ENCODE measurements around the gene SART1. TPM values are rescaled to one million over a fixed set of nuclear protein-coding genes. Genes with fewer than 3 reads are reported as not detected.

The SART1 gene
- total RNA-seq, 4 donors from 2014 or later: 12.0 to 55.2 (median 33.3) TPM

DNA sequence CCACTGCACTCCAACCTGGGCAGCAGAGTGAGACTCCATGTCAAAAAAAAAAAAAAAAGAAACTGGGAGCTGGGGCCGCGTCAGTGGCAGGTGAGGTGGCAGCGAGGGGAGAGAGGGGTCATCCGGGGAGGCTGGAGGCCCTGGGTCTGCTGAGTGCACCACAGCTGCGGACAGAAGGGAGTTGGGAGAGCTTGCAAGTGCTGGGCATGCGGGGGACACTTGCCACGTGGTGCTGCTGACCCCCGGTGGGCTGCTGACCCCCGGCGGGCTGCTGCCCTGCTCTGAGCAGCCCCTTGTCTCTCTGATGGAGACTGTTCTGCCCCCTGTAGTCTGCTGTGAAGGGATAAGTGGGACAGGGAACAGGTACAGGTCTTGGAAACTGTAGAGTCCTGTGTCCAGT, 39.7 kb upstream of the SART1 start:
- no peak overlapping the region for H3K27ac ChIP-seq
- H3K4me3 ChIP-seq: no peak overlapping the region
- TF ChIP-seq, protein P1, sequence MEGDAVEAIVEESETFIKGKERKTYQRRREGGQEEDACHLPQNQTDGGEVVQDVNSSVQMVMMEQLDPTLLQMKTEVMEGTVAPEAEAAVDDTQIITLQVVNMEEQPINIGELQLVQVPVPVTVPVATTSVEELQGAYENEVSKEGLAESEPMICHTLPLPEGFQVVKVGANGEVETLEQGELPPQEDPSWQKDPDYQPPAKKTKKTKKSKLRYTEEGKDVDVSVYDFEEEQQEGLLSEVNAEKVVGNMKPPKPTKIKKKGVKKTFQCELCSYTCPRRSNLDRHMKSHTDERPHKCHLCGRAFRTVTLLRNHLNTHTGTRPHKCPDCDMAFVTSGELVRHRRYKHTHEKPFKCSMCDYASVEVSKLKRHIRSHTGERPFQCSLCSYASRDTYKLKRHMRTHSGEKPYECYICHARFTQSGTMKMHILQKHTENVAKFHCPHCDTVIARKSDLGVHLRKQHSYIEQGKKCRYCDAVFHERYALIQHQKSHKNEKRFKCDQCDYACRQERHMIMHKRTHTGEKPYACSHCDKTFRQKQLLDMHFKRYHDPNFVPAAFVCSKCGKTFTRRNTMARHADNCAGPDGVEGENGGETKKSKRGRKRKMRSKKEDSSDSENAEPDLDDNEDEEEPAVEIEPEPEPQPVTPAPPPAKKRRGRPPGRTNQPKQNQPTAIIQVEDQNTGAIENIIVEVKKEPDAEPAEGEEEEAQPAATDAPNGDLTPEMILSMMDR (IDR thresholded peaks at IDR 0.05 in 4 of 5, conservative IDR thresholded peaks at IDR 0.05 in 1 of 5): no peak
- no peak for TF ChIP-seq POLR2A (IDR thresholded peaks at IDR 0.05)
- H3K4me1 ChIP-seq: peaks cover 22 to 27% of the 10 kb centered on the region in 2 donors
- peaks cover 0 to 26% of the 10 kb centered on the region in 2 donors for H3K36me3 ChIP-seq
- H3K9me3 ChIP-seq: no peaks in the 10 kb centered on the region
- intact Hi-C loops (cut with DNase I; ENCODE audit: low total_unique reads) (no loop called here), in situ Hi-C loops (cut with MboI; ENCODE audit: low sequenced_read_pairs in 4 of 4) (no loop called here)
- DNase-seq: no peak
- ATAC-seq: no peak
- H3K27me3 ChIP-seq: no peaks in the 10 kb centered on the region

GRCh38 chr11:65922565-65922964, 39.0 kb upstream of the SART1 start:
- intact Hi-C loops (cut with DNase I; ENCODE audit: low total_unique reads): no loop called here
- in situ Hi-C loops (cut with MboI; ENCODE audit: low sequenced_read_pairs in 4 of 4): no loop called here
- ATAC-seq (no peak), DNase-seq (no peak)
- TF ChIP-seq POLR2A (IDR thresholded peaks at IDR 0.05): no peak
- TF ChIP-seq, protein P1 (IDR thresholded peaks at IDR 0.05 in 4 of 5, conservative IDR thresholded peaks at IDR 0.05 in 1 of 5): no peak
- Histone ChIP-seq H3K9me3 (no peaks in the 10 kb centered on the region), H3K4me3 (no peak overlapping the region), H3K36me3 (peaks cover 0 to 26% of the 10 kb centered on the region in 2 donors), H3K27me3 (no peaks in the 10 kb centered on the region), H3K27ac (no peak overlapping the region), H3K4me1 (peaks cover 15 to 21% of the 10 kb centered on the region in 2 donors)

- in situ Hi-C loops (cut with MboI; ENCODE audit: low sequenced_read_pairs in 4 of 4): no loop called here
- Histone ChIP-seq H3K4me3 (no peak overlapping the region), H3K4me1 (peaks cover 4 to 7% of the 10 kb centered on the region in 2 donors), H3K27ac (no peak overlapping the region), H3K9me3 (no peaks in the 10 kb centered on the region), H3K27me3 (no peaks in the 10 kb centered on the region), H3K36me3 (peaks cover 0 to 26% of the 10 kb centered on the region in 2 donors)
- TF ChIP-seq POLR2A (IDR thresholded peaks at IDR 0.05): no peak
- TF ChIP-seq, protein P1 (IDR thresholded peaks at IDR 0.05 in 4 of 5, conservative IDR thresholded peaks at IDR 0.05 in 1 of 5): no peak
- ATAC-seq (no peak), DNase-seq (no peak)
- intact Hi-C loops (cut with DNase I; ENCODE audit: low total_unique reads): no loop called here
Measured at GRCh38 chr11:65925397-65925796, 36.1 kb upstream of the SART1 start.

GRCh38 chr11:65927904-65928397, 33.6 kb upstream of the SART1 start:
- H3K4me3 ChIP-seq: no peak overlapping the region
- in situ Hi-C loops (cut with MboI; ENCODE audit: low sequenced_read_pairs in 4 of 4): no loop called here
- ATAC-seq (no peak), DNase-seq (no peak)
- H3K27me3 ChIP-seq: no peaks in the 10 kb centered on the region
- TF ChIP-seq, protein P1 (IDR thresholded peaks at IDR 0.05 in 4 of 5, conservative IDR thresholded peaks at IDR 0.05 in 1 of 5): no peak
- TF ChIP-seq POLR2A (IDR thresholded peaks at IDR 0.05): no peak
- H3K4me1 ChIP-seq: no peaks in the 10 kb centered on the region
- intact Hi-C loops (cut with DNase I; ENCODE audit: low total_unique reads): no loop called here
- peaks cover 0 to 5% of the 10 kb centered on the region in 2 donors for H3K36me3 ChIP-seq
- H3K9me3 ChIP-seq: no peaks in the 10 kb centered on the region
- H3K27ac ChIP-seq: no peak overlapping the region

GRCh38 chr11:65928667-65929066, 32.9 kb upstream of the SART1 start:
- Histone ChIP-seq H3K27ac (no peak overlapping the region), H3K36me3 (no peaks in the 10 kb centered on the region), H3K9me3 (no peaks in the 10 kb centered on the region), H3K4me1 (no peaks in the 10 kb centered on the region), H3K27me3 (no peaks in the 10 kb centered on the region), H3K4me3 (no peak overlapping the region)
- intact Hi-C loops (cut with DNase I; ENCODE audit: low total_unique reads) (no loop called here), in situ Hi-C loops (cut with MboI; ENCODE audit: low sequenced_read_pairs in 4 of 4) (no loop called here)
- TF ChIP-seq, protein P1 (IDR thresholded peaks at IDR 0.05 in 4 of 5, conservative IDR thresholded peaks at IDR 0.05 in 1 of 5): no peak
- TF ChIP-seq POLR2A (IDR thresholded peaks at IDR 0.05): no peak
- ATAC-seq: no peak
- DNase-seq: no peak

Data from gastrocnemius medialis (tissue), 4 donors.